EL (cell line): Measurements from ENCODE around the gene RREB1.

ENCODE experiments used
- DNase-seq: peaks from one replicate; pipeline ENCODE4 v3.0.0-alpha.2; 2016

Gene RREB1

DNA sequence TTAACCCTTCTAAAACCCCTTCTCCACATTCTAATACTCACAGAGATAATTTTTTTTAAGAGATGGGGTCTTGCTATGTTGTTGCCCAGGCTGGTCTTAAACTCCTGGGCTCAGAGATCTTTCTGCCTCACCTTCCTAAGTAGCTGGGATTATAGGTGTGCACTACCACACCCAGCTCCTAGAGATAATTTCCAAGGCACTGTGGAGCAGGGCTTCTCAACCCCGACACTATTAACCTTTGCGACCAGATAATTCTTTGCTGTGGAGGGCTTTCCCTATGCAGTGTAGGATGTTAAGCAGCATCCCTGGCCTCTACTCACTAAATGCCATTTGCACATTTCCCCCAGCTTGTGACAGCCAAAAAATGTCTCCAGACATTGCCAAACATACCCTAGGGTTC, 8.8 kb upstream of the RREB1 start:
- no peak for DNase-seq

DNA sequence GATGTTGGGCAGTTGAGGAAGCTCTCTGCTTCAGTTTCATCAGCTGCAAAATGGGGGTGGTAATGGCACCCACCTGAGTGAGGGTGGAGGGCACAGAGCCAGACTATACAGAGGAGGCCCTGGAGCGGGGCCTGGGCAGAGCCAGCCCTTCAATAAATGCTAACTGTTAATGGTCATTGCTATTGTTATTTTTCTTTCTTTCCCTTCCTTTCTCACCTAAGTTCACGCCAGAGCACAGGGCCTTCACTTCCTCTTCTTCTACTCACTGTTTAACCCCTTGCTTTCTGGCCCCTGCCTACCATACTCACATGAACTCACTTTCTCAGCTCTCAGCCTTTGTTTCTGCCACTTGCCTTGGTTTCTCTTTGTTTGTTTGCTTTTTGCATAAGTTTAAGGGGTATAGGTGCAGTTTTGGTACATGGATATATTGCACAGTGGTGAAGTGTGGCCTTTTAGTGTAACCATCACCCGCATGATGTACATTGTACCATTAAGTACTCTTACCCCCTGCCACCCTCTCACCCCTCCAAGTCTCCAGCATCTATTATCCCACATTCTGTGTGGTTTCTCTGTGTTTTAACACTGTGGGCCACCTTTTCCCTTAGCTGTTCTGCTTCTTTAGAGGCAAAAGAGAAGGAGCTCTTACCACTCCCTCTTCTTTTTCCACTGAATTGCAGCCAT, 7.5 kb upstream of the RREB1 start:
- no peak for DNase-seq

DNA sequence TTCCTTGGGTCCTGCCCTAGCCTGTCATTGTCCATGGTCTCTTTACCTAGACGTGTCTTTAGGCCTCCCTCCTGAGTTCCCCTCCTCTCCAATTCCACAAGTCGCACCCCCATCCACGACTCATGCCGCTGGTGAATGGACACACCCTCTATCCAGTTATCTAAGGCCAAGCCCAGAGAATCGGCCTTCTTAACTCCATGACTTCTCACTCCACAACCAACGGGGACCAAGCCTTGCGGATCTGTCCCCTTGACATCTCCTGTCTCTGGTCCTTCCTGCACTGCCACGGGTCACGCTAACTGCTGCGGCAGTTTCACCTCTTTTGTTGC, 7.0 kb upstream of the RREB1 start:
- no peak for DNase-seq

DNA sequence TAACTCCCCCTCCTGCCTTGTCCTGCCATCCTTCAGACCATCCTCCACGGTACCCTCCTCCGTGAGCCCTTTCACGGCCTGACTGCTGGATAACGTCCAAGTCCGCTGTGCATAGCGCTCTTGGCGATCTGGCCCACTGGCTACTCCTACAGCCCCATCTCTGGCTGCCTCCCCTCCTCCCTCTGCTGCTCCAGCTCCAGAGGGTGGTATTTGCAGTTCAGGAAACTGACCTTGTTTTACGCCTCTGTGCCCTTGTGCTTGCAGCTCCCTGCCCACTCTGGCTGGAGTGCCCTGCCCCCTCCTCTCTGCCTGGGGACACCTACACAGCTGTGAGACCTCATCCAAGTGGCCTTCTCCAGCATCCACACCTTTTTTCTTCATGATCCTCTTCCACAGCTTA, 6.5 kb upstream of the RREB1 start:
- DNase-seq, result no peak

DNA sequence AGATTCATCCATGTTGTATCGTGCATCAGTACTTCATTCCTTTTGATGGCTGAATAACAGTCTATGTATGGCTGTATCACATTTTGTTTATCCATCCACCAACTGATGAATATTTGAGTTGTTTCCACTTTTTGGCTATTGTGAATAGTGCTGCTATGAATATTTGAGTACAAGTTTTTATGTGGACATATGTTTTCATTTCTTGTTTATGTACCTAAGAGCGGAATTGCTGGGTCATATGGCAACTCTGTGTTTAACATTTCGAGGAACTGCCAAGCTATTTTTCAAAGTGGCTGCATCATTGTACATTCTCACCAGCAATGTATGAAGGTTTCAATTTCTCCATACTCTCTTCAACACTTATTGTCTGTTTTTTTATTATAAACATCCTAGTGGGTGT, 3.0 kb upstream of the RREB1 start:
- DNase-seq, result no peak

DNA sequence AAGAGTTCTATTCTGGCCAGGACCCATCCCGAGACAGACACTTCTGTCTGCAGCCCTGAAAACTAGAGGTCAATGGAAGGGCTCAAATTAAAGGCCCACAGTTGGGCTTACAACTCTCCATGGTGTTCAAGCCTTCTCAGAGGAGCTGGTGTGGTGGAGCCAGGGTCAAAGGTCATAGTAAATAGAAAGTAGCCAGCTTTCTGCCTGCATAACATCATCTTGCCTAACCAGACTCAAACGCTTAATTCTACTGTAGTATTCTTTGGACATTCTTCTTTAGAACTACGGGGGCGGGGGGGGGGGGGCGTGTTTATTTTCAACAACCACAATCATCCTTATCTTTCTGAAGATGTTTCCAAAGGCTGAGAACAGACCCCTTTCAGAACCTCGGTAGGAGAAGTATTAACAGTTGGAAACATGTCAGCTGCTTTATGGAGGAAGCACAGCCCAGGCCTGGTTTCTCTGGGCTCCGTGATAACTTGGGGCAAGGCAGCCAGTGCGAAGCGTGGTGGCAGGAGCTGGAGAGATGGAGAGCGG, 1.5 kb upstream of the RREB1 start:
- peak; percentile 27 for DNase-seq

DNA sequence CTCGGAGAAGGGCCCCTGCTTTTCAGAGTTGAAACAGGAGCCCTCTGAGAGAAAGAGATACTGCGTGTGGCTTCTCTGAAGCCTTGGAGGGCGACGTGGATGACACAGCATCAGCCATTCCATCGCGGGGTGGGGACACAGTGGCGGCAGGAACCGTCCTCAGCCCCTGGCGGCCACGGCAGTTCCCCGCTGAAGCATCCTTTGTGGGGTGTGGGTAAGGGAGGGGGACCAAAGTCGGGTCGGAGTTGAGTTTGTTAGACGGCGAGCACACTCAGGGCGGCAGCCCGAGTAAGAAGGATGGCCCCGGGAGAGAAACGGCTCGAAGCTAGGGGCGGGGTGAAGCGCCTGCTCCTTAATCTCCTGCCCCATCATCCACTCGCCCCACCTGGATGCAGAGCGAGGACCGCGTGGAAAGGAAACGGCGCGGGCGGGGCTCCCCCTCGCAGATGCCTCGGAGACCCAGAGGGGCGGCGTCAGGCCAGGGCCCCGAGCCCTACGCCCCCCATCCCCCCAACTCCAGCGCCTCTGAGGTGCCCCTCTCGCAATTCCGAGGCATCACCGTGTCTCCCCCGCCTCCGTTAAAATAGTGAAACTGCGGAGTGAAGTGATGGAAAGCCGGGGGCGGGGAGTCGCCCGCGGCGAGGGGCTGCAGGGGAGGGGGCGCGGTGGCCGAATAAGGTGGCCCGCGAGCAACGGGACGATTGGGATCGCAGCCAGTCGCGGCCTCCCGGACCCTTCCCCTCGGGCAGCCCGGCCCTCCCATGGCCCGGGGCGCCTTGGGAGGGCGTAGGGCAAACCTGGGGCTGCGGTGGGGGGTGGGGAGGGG, 796 bp upstream of the RREB1 start:
- peak; percentile 47 for DNase-seq

DNA sequence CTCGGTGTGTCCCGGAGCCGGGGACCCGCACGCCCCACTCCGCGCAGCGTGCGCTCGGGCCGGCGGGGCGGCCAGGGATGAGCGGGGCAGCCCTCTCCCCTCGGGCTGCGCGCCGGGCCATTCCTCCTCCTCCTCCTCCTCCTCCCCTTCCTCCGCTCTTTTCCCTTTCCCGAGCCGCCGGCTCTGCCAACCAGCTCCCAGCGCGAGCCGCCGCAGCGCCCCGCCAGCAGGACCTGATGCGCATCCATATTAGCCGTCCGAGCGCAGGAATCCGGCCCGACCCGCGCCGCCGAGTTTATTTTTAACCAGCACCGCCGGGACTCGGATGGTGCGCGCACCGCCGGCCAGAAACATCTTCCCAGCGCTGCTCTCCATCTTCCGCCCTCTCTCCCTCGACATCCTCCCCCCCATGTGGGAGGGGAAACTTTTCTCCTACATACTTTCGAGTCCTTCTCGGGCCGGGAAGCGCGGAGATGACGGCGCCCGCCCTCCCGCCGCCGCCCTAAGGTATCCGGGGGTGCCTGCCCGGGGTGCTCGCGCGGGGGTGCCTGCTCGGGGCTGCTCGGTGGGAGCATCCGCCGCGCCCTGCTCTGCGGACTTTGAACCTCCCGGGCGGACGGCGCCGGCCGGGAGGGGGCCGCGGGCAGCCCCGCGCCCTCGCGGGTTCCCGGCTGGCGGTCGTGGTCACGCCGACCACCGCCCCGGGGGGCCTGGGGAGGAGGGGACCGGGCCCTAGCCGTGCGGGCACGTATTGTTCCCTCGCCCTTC, 619 bp downstream of the RREB1 start:
- peak; percentile 70 for DNase-seq

DNA sequence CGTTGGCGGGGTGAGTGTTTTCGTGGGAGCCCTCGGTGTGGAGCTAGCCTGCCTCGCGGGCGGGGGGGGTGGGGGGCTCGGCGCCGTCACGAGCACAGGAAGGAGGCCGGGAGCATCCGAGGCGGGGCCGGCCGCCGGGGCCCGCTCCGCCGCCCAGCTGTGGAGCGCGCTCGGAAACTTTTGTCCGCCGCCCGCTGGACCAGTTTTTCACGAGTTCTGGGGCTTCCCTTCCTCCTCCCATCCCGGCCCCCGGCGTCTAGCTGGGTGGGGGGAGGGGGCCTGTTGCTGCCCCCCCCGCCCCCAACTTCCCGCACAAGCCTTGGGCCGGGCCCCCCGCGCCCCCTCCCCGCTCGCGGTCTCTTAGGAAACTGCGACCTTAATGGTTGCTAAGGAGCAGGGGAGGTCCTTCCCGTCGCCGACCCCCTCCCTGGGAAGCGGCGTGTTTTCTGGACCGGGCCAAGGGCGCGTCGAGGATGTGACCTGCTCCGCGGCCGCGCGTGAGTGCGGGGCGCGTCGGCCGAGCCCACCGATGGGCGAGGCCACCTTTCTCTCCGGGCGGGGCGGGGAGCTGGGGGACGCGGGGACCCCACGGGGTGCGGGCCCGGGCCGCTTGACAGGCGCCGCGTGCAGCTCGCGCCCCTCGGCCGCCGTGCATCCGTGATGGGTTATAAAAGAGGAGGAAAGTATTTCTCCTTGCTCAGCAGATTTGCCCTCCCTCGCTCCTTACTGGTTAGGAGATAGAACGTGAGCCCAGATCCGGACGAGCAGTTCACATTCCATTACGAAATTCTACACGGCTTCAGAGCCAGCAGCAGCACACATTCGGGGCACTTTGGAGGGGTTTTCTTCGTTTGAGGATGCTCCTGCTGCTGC, 1.4 kb downstream of the RREB1 start:
- peak; percentile 80 for DNase-seq

DNA sequence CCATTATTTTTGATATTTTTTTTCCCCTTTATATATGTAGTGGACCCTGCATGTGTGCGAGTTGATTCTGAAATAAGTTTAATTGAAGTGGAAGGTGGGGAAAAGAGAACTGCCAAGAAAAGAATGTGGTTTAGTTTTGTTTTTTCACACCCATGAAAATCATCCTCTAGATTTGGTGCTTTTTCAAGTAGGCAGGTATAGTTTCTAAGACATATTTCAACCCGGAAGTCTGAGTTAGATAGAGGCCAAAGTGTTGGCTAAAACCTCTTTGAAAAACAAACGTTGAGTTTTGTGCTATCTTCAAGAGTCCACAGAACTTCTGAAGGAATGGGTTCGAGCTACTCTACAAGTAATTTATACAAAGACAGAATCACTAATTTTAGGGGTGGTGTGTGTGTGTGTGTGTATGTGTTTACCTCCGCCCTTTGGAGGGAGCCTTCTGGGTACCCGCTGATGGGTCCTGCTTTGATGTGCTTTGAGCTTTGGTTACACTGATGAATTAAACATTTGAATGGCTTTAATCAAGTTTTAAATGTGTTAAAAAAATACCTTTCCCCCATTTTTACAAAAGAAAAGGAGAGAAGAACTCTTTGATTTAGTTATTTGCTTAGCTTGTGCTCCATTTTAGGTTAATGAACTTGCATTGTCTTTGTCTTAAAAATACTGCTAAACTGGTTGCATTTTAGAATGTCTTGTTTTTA, 2.5 kb downstream of the RREB1 start:
- DNase-seq, result no peak

DNA sequence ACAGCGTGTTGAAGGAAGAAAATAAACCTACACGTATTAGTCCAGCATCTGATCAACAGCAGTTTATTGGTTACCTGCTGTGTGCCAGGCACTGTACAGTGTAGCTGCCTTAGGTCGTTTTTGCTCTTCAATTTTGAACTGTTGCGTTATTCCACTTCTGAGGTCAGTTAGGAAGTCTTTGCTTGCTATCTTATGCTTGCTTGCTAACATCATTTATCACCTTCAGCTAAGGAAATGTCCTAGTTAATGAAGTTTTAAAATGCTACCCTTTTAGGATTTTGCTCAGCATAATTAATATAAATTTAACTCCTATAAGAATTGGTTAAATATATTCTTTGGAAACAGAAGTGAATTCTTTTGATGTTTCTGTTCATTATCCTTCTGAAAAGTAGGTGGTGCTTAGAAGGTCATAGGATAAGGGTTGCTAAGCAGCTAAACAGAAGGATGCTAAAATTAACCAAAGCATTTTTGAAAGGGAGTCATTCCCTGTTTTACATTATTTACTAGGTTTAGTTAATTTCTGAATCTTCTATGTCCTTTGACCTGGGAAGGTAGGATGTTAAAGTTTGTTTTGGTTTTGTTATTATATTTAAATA, 3.4 kb downstream of the RREB1 start:
- DNase-seq, result no peak

DNA sequence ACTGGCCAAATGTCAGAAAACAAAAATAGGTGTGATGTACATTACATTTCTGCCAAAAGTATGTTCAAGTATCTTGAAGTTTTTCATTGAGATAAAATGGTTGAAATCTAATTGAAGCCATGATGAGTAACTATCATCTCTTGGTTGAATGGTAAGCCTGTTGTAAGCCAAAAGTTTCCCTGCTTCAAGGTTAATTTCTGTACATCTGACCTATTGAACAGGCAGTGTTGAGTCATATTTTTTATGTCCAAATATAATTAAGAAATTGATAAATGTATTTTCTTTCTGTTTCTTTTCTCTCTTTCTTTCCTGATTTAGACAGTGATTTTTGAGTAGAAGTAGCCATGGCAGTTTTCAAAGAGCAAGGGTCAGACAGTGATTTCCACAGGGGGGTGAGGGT, 4.4 kb downstream of the RREB1 start:
- no peak for DNase-seq

DNA sequence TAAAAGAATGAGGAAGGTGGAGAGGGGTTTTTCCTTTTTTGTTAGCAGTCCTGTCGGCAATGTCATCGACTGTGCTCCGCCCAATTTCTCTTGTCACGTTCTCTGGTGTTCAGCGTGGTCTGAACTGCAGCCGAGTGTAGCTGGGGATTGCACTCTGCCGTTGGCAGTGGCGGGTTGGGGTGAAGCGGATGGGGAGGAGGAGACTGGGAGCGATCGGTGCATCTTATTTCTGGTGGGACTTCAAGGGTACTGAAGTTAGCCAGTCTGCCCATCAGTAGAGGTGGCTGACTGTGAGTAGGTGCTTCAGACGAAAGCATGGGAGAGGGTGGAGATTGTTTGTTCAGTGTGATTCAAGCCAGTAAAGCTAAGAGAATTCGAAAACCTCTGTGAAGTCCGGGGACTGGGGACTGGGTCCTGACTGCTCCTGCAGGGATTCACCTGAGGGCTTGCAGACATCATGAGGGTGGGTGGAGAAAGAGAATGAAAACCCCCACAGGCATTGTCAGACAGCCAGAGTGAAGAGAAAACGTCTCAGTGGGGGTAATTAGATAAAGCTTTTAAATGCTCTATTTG, 5.1 kb downstream of the RREB1 start:
- no peak for DNase-seq

DNA sequence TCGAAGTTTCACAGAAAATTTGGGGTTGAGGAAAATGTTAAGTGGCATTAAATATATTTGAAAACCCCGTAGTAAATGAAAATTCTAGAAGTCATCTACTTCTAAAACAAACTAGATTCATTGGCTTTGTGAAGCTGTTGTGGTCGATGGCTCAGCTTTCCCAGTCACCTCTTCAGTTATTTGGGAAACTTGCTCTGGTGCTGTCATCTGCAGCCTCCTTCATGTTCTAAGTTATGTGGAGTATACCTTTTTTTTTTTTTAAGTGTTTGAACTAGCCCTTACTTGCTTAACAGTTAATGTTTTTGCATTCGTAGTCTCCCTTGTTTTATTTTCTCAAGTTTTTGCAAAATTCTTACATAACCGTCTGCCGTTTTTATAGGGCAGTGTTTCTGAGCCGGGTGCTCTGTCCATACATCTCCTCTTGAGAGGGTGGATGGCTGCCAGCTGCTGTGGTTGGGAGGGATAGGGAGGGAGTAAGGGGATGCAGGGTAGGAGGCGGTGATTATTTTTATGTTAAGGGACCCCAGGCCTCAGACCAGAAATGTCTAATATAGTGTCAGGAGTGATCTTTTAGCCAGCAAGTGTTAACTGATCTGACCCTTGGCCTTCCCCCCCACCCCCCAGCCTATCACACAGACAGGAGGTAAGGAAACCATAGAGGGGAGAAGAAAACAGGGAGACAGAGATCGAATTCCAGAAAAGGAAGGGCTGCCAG, 7.1 kb downstream of the RREB1 start:
- DNase-seq, result no peak

DNA sequence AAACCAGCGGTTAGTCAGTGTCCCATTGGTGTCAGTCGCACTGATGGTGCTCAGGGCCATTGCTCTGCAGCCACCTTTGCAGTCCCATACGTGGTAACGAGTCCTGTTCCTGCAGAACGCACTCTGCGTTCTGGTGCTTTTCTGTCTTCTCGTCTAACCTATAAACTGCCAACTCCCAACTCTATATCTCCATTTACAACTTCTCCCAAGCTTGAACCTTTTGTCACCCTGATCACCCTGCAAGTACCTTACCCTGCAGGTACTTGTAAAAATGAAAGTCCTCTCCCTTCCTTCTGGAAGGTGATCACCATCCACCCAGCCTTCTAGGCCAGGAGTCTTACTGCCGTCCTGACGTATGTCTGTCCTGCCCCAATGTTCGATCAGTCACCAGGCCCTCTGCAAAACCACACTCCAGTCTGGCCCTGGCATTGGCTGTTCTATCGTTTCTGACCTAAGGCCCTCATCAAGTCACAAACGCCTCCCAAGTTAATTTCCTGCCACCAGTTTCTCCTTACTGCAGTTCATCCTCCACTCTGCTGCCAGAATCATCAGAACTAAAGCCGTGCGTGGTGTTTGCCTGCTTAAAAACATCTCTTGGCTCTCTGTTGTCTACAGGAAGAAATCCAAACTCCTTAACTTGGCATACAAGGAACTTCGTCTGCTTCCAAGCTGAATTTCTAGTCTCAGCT, 7.9 kb downstream of the RREB1 start:
- no peak for DNase-seq

DNA sequence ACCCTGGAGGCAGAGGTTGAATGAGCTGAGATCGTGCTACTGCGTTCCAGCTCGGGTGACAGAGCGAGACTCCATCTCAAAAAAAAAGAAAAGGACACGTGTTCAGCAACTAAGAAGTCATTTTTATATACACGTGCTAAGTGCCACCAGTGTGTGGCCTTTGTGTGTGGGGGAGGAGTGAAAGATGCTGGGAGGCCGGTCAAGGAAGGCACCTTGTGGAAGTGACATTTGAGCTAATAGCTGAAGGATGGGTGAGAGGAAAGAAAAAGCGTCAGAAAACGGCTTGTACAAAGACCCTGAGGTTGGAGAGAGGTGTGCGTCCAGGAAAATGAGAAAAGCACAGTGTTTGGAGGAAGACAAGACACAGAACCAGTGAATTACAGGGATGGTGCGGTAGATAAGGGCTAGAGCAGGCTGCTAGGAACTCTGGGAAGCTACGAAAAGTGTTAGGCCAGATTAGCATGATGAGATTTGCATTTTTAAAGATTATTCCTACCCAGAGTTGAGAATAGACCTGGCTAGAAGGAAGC, 11.6 kb downstream of the RREB1 start:
- DNase-seq, result no peak

DNA sequence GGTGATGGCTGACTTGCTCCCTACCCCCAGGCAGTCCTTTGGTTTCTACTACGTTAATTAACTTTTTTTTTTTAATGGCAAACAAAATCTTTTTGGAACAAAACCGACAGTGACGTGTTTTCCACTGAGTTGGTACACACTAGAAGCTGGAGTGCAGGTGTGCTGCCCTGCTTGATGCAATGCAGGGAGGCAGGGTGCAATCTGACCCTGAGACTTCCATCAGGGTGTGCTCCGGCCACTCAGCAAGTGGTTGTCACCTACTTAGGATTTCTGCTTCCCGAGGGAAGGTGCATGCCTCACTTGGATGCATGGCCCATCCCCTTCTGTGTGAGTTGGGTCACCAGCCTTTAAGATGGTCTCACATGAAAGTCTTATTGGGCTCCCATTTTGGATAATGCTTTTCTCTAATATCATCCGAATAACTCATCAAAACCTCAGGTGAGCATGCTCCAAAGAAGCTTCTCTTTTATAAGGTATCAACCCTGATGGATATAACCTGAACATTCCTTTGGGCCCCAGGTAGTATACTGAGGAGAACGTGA, 14.0 kb downstream of the RREB1 start:
- DNase-seq, result no peak

DNA sequence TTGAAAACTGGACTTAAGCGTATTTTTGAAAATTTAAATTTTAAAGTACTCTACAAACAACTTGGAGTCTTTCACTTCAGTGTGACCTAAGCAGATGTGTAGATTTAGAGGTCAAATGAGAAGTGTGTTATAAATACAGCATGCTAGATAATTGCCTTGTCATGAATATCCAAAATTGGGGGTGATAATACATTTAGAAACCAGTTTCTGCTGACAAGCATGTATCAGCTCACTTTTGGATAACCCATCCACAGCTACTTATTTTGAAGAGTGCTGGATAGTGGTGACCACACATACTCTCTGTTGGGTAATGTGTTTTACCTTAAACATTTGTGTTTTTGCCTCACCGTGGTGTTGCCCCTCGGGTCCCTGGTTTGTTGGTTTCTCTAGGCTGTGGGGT, 14.9 kb downstream of the RREB1 start:
- no peak for DNase-seq

DNA sequence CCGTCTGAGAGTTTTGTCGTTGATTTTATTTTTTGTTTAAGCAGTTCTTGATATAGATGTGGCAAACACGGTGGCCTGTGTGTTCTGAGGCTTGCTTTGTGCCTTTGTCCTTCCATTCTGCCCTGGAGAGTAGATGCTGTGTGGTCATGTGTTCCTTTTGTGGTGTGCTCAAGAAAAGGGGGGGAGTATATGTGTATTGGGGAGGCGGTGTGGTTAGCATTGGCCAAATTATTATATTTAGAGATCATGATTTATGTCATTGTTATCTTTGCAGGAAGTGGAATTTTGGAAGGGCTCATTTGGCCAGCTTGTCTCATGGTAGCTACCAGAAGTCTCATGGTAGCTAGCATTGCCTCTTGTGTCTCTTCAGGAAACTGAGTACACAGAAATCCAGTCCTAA, 16.4 kb downstream of the RREB1 start:
- no peak for DNase-seq
